ENCODE results near the gene GFAP.
A peak's percentile ranks its signal among the peaks of the same experiment; 100 is the strongest.

GFAP gene

GRCh38 chr17:44894642-44895041, 20.7 kb downstream of the GFAP start:
- no peak for DNase-seq

GRCh38 chr17:44892250-44892649, 23.1 kb downstream of the GFAP start:
- no peak for DNase-seq

- no peak for DNase-seq
Measured at GRCh38 chr17:44889003-44889402, 26.3 kb downstream of the GFAP start.

- DNase-seq: peak; percentile 75
Measured at GRCh38 chr17:44887971-44888954, 27.0 kb downstream of the GFAP start.

GRCh38 chr17:44887016-44887415, 28.3 kb downstream of the GFAP start:
- DNase-seq: no peak

- no peak for DNase-seq
Measured at GRCh38 chr17:44884941-44885340, 30.4 kb downstream of the GFAP start.

GRCh38 chr17:44881145-44881544, 34.2 kb downstream of the GFAP start:
- DNase-seq: no peak

- DNase-seq: no peak
Measured at GRCh38 chr17:44880062-44880461, 35.2 kb downstream of the GFAP start.

- no peak for DNase-seq
Measured at GRCh38 chr17:44879376-44879775, 35.9 kb downstream of the GFAP start.

- peak; percentile 67 for DNase-seq
Measured at GRCh38 chr17:44878627-44879221, 36.6 kb downstream of the GFAP start.

GRCh38 chr17:44877121-44877520, 38.2 kb downstream of the GFAP start:
- DNase-seq: no peak

GRCh38 chr17:44875761-44876160, 39.5 kb downstream of the GFAP start:
- no peak for DNase-seq

- no peak for DNase-seq
Measured at GRCh38 chr17:44872131-44872768, 43.0 kb downstream of the GFAP start.

- DNase-seq: no peak
Measured at GRCh38 chr17:44871556-44871955, 43.7 kb downstream of the GFAP start.

- DNase-seq: no peak
Measured at GRCh38 chr17:44867841-44868240, 47.5 kb downstream of the GFAP start.

GRCh38 chr17:44865931-44866330, 49.4 kb downstream of the GFAP start:
- DNase-seq: no peak

- DNase-seq: peak; percentile 87
Measured at GRCh38 chr17:44865231-44865660, 50.1 kb downstream of the GFAP start.

- DNase-seq: no peak
Measured at GRCh38 chr17:44864831-44865230, 50.5 kb downstream of the GFAP start.

GRCh38 chr17:44863061-44863918, 52.0 kb downstream of the GFAP start:
- DNase-seq: no peak

GRCh38 chr17:44862278-44862914, 52.9 kb downstream of the GFAP start:
- no peak for DNase-seq

GRCh38 chr17:44859701-44860100, 55.6 kb downstream of the GFAP start:
- no peak for DNase-seq

GRCh38 chr17:44854192-44854591, 61.1 kb downstream of the GFAP start:
- DNase-seq: no peak

All from hematopoietic multipotent progenitor cell treated with erythropoietin and hydrocortisone succinate and interleukin-3 and kit ligand, for 4 days (in vitro differentiated cells).